ENCODE results near the gene RET.

DNA sequence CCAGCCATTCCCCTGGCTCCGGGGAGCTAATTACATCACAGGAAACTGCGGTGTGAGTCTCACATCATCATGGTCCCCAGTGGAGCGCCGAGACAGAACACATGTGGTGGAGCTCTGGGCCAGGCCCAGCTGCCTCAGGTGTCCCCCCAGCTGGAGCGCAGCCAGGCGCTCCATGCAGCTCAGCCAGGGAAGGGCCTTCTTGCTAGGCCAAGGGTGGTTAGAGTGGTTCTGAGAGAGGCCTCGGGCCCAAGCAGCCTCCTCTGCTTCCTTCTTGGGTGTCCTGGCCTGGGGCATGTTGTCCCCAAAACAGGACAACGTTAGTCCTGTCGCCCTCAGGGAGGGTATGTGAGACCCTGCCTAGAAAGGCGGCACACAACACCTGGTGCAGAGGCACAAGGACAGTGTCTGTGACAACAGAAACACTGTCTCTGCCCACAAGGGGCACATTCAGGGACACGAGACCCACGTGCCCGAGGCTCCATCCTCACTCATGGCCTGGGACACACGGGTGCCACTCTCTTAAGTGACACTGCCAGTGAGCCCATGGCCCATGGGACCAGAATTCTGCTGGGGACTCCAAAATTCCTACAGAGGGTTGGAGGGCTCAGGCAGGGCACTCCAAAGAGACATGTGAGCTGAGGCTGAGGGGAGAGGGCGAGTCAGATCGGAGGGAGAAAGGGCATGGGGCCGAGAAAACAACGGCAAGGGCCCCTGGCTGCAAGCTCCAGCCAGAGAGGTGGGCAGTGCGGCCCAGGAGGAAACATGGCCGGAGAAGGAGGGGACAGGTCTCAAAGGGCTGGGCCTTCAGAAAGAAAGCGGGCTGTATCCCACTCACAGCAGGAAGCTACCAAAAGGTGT is 37.0 kb upstream of the RET start:
- TF ChIP-seq CTCF (IDR thresholded peaks at IDR 0.05) (no peak), POLR2AphosphoS5 (IDR thresholded peaks at IDR 0.05) (no peak), POLR2A (IDR thresholded peaks at IDR 0.05) (no peak), EP300 (IDR thresholded peaks at IDR 0.05) (no peak)

All from sigmoid colon (tissue), 4 donors.